Calu3 (cell line): ENCODE results near the gene CXorf65. TPM values are rescaled to one million over a fixed set of nuclear protein-coding genes. Genes with fewer than 3 reads are reported as not detected.

ENCODE experiments used
- BruUV-seq: library from RNA; stranded (reverse); fragments of 400-500 nt; replicated peaks from 2 replicates; lab custom pipeline; 2021; lab: Mats Ljungman, UMichigan
- CTCF ChIA-PET: fragments of 300-600 bp; sonication (Branson Sonifier 250); formaldehyde crosslinking; loops from one replicate; lab custom pipeline; 2022; ENCODE audit warnings: antibody characterized with exemption; lab: Charles Lee
- DNase-seq: peaks from one replicate; pipeline ENCODE4 v3.0.0; 2022
- H3K27ac Mint-ChIP-seq: one replicate; pipeline ENCODE4 v1.8.0; 2022; ENCODE audit warnings: mixed read lengths; ENCODE audit not compliant: unreplicated experiment
- H3K27me3 Mint-ChIP-seq: one replicate; pipeline ENCODE4 v1.8.0; 2022; ENCODE audit warnings: mixed read lengths; ENCODE audit not compliant: unreplicated experiment
- H3K36me3 Mint-ChIP-seq: one replicate; pipeline ENCODE4 v1.8.0; 2022; ENCODE audit warnings: mild to moderate bottlenecking, moderate library complexity, mixed read lengths; ENCODE audit not compliant: insufficient read depth, unreplicated experiment
- H3K4me1 Mint-ChIP-seq: one replicate; pipeline ENCODE4 v1.8.0; 2022; ENCODE audit warnings: mild to moderate bottlenecking, low read depth, mixed read lengths; ENCODE audit not compliant: unreplicated experiment
- H3K4me3 Mint-ChIP-seq: one replicate; pipeline ENCODE4 v1.8.0; 2022; ENCODE audit warnings: mild to moderate bottlenecking, low read depth, moderate library complexity, mixed read lengths; ENCODE audit not compliant: unreplicated experiment
- H3K9me3 Mint-ChIP-seq: one replicate; pipeline ENCODE4 v1.8.0; 2022; ENCODE audit warnings: low read depth, mixed read lengths; ENCODE audit not compliant: unreplicated experiment
- intact Hi-C: fragments of 100-400 bp; cut with micrococcal nuclease; formaldehyde crosslinking; loops from one replicate; pipeline ENCODE4 v1.10.0; 2022; ENCODE audit not compliant: unreplicated experiment
- total RNA-seq: library from RNA; stranded (reverse); gene quantifications from 2 replicates; pipeline ENCODE4 v1.2.3, GENCODE V29; 2022
- TF ChIP-seq, protein P1 (sequence below): fragments of 200-600 bp; IDR thresholded peaks from one replicate; pipeline ENCODE4 v1.8.0; 2022; ENCODE audit warnings: antibody characterized with exemption; ENCODE audit not compliant: unreplicated experiment

Gene CXorf65
- total RNA-seq, 1 experiment from 2014 or later, result not detected

DNA sequence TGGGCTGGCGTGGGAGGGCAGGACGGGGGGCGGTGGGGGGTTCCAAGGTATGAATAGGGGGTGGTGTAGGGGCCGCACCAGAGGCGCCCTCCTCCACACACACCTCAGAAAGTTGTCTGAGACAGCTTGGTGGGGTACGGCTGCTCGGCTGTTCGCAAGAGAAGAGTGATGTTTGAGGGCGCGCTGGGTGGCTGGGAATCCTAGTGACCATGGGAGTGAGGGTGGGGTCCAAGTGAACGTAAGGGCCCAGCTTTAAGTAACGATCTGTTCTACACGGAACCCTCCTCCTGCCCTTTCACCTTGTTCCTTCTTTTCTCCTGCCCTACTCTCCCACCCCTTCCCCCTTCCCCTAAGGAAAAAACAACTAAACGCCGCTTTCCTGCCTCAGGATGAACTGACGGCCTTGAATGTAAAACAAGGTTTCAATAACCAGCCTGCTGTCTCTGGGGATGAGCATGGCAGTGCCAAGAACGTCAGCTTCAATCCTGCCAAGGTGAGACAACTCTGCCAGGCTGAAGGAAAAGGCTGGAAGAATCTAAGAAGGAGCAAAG is 12.5 kb upstream of the CXorf65 start:
- H3K9me3 Mint-ChIP-seq, result no peaks in the 10 kb centered on the region
- BruUV-seq, result no TSS peak
- H3K27ac Mint-ChIP-seq, result peak overlapping the region; percentile 70
- no peaks in the 10 kb centered on the region for H3K4me1 Mint-ChIP-seq
- TF ChIP-seq, protein P1, sequence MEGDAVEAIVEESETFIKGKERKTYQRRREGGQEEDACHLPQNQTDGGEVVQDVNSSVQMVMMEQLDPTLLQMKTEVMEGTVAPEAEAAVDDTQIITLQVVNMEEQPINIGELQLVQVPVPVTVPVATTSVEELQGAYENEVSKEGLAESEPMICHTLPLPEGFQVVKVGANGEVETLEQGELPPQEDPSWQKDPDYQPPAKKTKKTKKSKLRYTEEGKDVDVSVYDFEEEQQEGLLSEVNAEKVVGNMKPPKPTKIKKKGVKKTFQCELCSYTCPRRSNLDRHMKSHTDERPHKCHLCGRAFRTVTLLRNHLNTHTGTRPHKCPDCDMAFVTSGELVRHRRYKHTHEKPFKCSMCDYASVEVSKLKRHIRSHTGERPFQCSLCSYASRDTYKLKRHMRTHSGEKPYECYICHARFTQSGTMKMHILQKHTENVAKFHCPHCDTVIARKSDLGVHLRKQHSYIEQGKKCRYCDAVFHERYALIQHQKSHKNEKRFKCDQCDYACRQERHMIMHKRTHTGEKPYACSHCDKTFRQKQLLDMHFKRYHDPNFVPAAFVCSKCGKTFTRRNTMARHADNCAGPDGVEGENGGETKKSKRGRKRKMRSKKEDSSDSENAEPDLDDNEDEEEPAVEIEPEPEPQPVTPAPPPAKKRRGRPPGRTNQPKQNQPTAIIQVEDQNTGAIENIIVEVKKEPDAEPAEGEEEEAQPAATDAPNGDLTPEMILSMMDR, result no peak
- H3K27me3 Mint-ChIP-seq, result no peaks in the 10 kb centered on the region
- intact Hi-C loops, result no loop called here
- CTCF ChIA-PET, result interaction anchor here (0.7 to 1.5 kb wide), 2 partner anchors 11 to 469 kb away, joined by 3 read pairs; no protein-coding TSS in a partner anchor
- H3K4me3 Mint-ChIP-seq, result peak overlapping the region; percentile 82
- H3K36me3 Mint-ChIP-seq, result peaks cover 26% of the 10 kb centered on the region
- no peak for DNase-seq

DNA sequence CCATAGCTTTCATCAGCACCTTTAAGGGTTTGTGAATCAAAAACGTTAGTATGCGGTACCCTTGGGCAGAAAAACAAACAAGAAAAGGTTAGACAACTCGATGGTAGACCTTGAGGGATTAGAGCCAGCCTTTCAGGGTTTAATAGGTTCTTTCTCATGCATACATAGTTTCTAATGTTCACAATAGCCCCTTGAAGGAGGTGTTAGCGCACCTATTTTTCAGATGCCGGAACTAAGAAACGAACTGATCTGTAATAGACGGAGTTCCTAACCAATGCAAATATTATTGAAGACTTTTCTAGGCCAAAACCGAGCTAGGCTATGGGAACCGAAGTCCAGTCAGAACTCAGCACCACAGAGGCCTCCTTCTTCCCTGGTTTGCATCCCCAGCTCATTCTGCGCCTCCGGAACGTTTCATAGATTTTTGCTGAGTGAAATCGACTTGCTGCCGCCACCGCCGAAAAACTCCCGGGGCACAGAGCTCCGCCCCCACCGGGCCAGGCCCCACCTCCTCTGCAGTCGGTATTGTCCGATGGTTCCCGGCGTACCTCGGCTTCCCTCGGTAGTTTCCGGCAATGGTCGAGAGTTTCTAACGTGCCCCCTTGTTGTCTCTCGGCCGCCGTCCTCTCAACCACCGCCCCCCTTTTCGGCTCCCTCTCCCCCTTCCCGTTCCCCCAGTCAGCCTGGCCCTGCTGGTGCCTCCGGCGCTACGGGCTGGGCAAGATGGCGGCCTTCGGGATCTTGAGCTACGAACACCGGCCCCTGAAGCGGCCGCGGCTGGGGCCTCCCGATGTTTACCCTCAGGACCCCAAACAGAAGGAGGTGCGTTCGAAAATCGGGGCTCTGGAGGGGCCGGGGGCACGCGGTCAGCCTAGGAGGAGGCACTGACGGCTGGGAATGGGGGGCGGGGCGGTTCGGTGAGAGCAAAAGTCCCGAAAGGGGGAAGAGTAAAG is 11.8 kb upstream of the CXorf65 start, which contains the start of gene MED12:
MED12 (plus strand) TSS at position 565 of the 953 bp plus-strand sequence; CDS start at position 724, 159 bp downstream.
- Mint-ChIP-seq H3K4me1 (no peaks in the 10 kb centered on the region), H3K36me3 (peaks cover 26% of the 10 kb centered on the region), H3K4me3 (peak within 1 kb of the TSS; percentile 82), H3K27me3 (no peaks in the 10 kb centered on the region), H3K9me3 (no peaks in the 10 kb centered on the region), H3K27ac (peak within 1 kb of the TSS; percentile 70)
- TF ChIP-seq, protein P1, result no peak
- BruUV-seq, result no TSS peak
- DNase-seq, result peak; percentile 82
- intact Hi-C loops, result no loop called here
- CTCF ChIA-PET, result interaction anchor here (0.7 kb wide), 1 partner anchor 469 kb away, joined by 3 read pairs; no protein-coding TSS in a partner anchor

DNA sequence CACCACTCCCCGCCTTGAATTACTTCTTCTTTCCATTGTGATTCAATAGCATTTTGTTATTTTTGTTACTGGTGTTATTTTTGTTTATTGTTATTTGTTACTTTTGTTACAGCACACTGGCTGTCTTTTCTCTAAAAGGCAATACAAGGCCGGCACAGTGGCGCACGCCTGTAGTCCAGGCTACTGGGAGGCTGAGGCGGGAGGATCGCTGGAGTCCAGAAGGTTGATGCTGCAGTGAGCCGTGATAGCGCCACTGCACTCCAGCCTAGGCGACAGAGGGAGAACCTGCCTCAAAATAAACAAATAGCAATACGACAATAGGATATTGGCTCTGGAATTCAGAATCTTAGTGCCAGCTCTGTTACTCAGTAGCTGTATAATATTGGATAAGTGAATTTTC is 10.8 kb upstream of the CXorf65 start:
- Mint-ChIP-seq H3K9me3 (no peaks in the 10 kb centered on the region), H3K4me3 (no peak overlapping the region)
- CTCF ChIA-PET, result no interaction called here

DNA sequence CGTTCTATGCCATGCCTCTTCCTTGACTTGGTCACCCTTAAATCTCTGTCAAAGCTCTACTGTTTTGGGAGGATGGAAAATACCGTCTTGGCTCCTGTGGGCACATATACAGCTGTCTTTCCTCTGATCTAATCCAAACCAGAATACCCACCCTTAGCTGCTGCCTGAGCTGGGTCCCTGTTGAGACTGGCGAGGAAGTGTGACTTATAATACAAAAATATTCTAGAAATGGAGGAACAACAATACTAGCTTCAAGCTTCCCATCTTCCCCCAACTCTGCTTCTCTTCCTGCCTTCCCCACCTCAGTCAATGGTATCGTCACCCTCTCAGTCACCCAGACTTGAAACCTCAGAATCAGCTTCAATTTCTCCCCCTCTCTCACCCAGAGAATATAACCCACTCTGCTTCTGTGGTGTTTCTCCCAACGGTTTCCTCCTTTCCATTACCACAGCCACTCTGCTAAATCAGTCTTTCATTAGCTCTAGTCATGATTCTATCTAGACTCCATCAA is 5.4 kb upstream of the CXorf65 start:
- intact Hi-C loops, result no loop called here
- H3K4me1 Mint-ChIP-seq, result peaks cover 11% of the 10 kb centered on the region
- CTCF ChIA-PET, result no interaction called here

More for the DNA sequence above, 10.8 kb upstream of the CXorf65 start:
- no peak overlapping the region for H3K27ac Mint-ChIP-seq
- no peaks in the 10 kb centered on the region for H3K27me3 Mint-ChIP-seq
- H3K36me3 Mint-ChIP-seq, result peaks cover 26% of the 10 kb centered on the region
- no peak for DNase-seq
- peaks cover 2% of the 10 kb centered on the region for H3K4me1 Mint-ChIP-seq
- intact Hi-C loops, result no loop called here
- TF ChIP-seq, protein P1, result no peak
- BruUV-seq, result no TSS peak

More for the DNA sequence above, 5.4 kb upstream of the CXorf65 start:
- DNase-seq, result no peak
- BruUV-seq, result no TSS peak
- H3K4me3 Mint-ChIP-seq, result no peak overlapping the region
- TF ChIP-seq, protein P1, result no peak
- H3K36me3 Mint-ChIP-seq, result no peaks in the 10 kb centered on the region
- no peak overlapping the region for H3K27ac Mint-ChIP-seq
- H3K27me3 Mint-ChIP-seq, result no peaks in the 10 kb centered on the region
- no peaks in the 10 kb centered on the region for H3K9me3 Mint-ChIP-seq
